Limb (tissue), 2 donors: ENCODE data around the gene MGRN1.
A peak's percentile ranks its signal among the peaks of the same experiment; 100 is the strongest.
"Not testable (repeated sequence)": the region's sequence is repeated elsewhere in the genome, so short reads cannot be mapped to it uniquely, and the experiment has no call there.

Experiments
- DNase-seq, 2 donors: peaks; one replicate each; pipeline ENCODE4 v3.0.0-alpha.2; 2016; ENCODE audit errors: extremely low spot score in 2 of 2

The MGRN1 gene

DNA sequence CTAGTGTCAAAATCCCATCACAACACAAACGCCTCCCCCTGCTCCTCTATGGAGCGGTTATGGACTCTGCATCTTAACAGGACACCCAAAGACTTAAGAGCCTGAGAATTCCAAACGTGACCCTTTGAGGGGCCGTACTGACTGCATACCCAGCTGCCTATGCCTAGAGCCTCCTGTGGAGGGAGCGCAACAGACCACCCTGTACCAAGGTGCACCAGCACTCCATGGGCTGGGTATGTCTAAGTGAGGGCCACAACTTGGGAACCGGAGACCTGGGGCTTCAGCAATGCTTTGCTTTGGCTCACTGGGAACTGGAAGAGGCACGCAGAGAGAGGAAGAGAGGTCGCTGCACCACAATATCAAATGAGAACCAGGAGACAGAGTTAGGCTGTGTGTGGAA is 104.0 kb downstream of the MGRN1 start:
- no peak for DNase-seq

DNA sequence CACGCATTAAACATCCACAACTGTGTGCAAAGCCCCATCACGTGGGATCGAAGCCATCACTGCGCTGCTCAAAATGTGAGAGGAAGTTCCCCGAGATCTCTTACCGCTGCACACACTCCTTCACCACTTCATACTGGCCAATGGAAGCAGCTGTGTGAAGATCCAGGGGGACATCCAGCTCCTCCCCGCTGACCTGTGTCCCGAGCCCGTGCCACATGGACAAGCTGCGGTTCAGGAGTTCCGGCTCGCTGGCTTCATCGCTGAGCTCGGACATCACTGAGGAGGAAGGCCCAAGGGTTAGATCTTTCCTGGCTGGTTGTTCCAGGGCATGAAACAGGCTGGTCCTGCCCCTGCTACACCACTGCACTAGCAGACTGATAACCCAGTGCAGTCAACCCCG is 105.2 kb downstream of the MGRN1 start:
- no peak for DNase-seq

DNA sequence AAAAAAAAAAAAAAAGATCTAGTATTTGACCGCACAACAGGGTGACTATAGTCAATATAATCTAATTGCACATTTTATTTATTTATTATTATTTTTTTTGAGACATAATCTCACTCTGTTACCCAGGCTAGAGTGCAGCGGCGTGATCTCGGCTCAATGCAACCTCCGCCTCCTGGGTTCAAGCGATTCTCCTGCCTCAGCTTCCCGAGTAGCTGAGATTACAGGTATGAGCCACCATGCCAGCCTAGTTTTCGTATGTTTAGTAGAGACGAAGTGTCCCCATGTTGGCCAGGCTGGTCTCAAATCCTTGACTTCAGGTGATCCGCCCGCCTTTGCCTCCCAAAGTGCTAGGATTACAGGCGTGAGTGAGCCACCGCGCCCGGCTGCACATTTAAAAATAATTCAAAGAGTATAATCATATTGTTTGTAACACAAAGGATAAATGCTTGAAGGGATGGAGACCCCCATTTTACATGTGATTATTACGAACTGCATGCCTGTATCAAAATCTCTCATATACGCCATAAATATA is 108.7 kb downstream of the MGRN1 start:
- no peak for DNase-seq

DNA sequence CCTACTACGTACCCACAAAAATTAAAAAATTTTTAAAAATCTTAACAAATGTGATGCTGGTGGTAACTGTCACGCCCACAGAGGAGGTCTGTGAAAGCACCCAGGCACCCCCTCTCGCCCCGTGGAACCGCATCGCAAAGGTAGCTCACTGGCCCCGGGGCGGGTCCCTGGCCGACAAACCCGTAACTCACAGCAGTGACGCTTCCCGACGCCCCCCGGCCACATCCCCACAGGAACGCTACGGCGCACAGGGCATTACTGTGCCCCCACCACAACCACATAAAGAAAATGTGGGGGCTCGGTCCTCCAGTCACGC is 109.1 kb downstream of the MGRN1 start:
- no peak for DNase-seq

DNA sequence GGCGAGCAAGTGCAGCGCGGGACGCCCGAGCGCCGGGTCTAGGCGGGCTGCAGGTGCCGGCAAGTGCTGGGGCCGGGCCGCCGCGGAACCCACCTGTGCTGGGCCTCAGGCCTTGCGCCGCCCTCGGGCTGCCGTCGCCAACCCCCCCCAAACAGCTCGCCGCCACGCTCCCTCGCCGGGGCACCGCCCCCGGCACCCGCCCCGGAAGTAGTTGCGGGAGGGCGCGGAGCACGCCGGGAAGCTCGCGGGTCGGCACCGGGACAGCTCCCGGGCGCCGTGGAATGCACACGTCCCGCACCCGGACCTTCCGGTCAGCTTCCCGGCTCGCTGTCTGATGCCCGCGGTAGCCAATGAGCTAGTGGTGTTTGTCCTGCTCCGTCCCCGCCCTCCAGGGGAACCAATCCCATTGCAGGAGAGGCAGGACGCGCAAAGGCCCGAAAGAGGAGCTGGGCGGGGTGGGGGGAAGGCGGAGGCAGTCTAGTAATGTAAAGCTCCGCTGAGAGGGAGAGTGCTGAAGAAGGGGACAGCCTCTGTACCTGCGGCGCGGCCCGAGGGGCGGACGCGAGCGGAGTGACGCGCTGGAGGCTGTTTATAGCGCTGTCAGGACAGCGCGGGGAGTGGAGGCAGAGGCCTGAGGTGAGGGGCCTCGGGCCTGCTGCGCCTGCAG is 109.6 kb downstream of the MGRN1 start, which contains the start of the genes ANKS3 and DNAAF8:
TSS of gene ANKS3 (minus strand) at position 209 of the 667 bp plus-strand sequence. CDS start 4,122 bp downstream, outside the sequence.
TSS of gene DNAAF8 (plus strand) at position 475 of the 667 bp plus-strand sequence. CDS start 1,978 bp downstream, outside the sequence.
- peak; percentile 92 to 94 for DNase-seq

DNA sequence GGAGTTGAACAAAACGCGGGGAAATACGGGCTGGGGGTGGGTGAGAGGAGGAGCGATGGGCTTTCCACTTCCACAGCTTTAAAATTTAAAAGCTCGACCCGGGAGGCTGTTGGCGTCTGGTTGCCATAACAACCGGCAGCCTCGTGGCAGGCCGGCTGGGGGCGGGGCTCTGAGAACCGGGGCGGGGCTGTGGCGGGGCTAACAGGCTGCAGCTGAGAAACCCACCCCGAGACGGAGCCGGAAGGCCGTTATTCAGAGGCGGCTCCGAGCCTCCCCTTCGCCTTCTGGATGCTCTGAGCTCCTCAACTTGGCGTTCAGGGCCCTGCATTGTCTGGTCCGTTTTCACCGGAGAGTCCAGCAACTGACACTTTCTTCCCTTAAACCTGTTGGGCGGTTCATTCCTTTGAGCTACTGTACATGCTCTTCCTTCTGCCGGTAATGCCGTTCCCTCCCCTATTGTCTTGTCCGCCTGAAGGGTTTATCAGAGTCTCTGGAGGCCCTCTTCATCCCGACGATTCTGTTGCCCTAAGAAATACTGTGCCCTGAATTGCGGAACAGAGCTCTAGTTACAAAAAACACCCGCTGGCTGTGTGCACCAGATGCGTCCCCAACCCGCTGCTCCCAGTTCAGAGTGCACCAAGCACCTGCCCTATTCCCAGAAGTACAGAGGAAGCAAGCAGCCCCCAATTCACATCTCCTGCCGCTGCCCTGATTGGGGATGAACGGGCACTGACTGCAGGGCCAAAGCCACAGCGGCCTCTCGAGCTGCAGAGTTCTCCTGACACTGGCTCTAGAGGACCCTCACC is 110.3 kb downstream of the MGRN1 start:
- peak; percentile 89 to 95 for DNase-seq

DNA sequence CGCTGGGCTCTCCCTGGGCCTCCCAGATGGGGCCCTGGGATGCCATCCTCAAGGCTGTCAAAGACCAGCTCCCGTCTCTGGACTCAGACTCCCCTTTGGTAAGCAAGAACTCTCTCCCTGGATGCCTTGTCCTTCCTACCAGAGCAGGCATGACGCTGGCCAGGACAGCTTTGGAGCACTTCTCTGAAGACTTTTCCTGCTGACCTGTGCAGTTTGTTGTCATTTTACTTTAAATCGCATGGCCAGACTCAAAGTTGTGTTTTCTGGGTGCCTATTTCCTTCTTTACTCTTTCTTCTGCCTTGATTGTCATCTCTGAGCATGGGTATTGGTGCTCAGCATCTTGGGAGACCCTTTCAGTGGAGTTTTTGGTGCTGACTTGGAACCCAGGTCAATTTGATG is 111.9 kb downstream of the MGRN1 start:
- no peak for DNase-seq

DNA sequence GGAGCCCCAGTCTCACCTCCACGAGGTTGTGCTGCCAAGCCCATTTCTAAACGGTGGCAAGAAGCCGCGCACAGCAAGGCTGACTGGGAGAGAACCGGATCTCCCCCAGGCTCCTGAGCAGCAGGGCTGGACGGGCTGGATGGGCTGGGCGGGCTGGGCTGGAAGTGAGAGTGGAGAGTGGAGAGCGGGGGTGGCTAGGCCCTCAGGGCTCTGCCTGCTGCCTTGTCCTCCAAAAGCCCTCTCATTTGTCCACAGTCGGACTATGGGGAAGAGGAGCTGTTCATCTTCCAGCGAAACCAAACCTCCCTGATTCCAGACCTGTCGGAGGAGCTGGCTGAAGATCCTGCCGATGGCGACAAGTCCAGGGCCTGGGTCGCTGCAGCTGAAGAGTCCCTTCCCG is 112.9 kb downstream of the MGRN1 start:
- no peak for DNase-seq

DNA sequence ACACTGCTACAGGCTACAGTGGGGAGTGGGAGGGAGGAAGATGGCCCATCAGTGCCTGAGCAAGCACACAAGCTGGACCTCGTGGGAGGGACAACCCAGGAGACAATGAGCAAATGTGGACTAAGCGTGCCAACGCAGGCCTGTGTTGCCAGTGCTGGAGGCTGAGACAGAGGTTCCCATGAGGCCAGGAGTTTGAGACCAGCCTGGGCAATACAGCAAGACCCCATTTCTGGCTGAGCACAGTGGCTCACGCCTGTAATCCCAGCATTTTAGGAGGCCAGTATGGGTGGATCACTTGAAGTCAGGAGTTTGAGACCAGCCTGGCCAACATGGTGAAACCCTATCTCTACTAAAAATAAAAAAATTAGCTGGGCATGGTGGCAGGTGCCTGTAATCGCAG is 113.7 kb downstream of the MGRN1 start:
- not testable (repeated sequence) for DNase-seq
